HepG2 (cell line): ENCODE data around the gene WDR54. TPM values are rescaled to one million over a fixed set of nuclear protein-coding genes. Genes with fewer than 3 reads are reported as not detected.

ENCODE experiments used
- CERS6 ChIP-seq: sonication (generic); formaldehyde crosslinking; IDR thresholded peaks from 2 replicates; pipeline ENCODE4 v1.5.0; 2020; ENCODE audit warnings: missing genetic modification reagents
- DNMT3B ChIP-seq: conservative IDR thresholded peaks from 2 replicates; pipeline ENCODE4 v1.6.1; 2016; ENCODE audit warnings: missing biosample characterization, control low read depth
- ETS1 ChIP-seq: sonication (generic); formaldehyde crosslinking; IDR thresholded peaks from 2 replicates; pipeline ENCODE4 v1.4.0; 2020; ENCODE audit warnings: missing genetic modification reagents
- JUN ChIP-seq: sonication (generic); formaldehyde crosslinking; IDR thresholded peaks from 2 replicates; pipeline ENCODE4 v1.4.0; 2020; ENCODE audit warnings: mild to moderate bottlenecking, missing genetic modification reagents
- KDM2A ChIP-seq: sonication (generic); formaldehyde crosslinking; IDR thresholded peaks from 2 replicates; pipeline ENCODE4 v1.4.0; 2020; ENCODE audit warnings: low read depth, missing genetic modification reagents, borderline replicate concordance
- KMT2A ChIP-seq: sonication (generic); formaldehyde crosslinking; IDR thresholded peaks from 2 replicates; pipeline ENCODE4 v1.4.0; 2020; ENCODE audit warnings: missing genetic modification reagents
- MEIS1 ChIP-seq: sonication (generic); formaldehyde crosslinking; IDR thresholded peaks from 2 replicates; pipeline ENCODE4 v1.9.0; 2021; ENCODE audit warnings: mild to moderate bottlenecking, missing genetic modification reagents, moderate library complexity, borderline replicate concordance
- NFYC ChIP-seq: IDR thresholded peaks from 2 replicates; pipeline ENCODE4 v1.6.1; 2016; ENCODE audit warnings: missing genetic modification reagents, missing compliant biosample characterization
- PHB2 ChIP-seq: fragments of 450-650 bp; IDR thresholded peaks from 2 replicates; pipeline ENCODE4 v1.6.1; 2018; ENCODE audit not compliant: partially characterized antibody
- POLR2AphosphoS2 ChIP-seq: IDR thresholded peaks from 2 replicates; pipeline ENCODE4 v1.6.1; 2011; ENCODE audit warnings: low read depth, low read length, improper control_type of control experiment
- TAF1 ChIP-seq: sonication (generic); formaldehyde crosslinking; IDR thresholded peaks from 2 replicates; pipeline ENCODE4 v1.4.0; 2020; ENCODE audit warnings: missing genetic modification reagents
- THAP8 ChIP-seq: sonication (generic); formaldehyde crosslinking; IDR thresholded peaks from 2 replicates; pipeline ENCODE4 v1.5.1; 2020; ENCODE audit warnings: missing genetic modification reagents, mild to moderate bottlenecking, borderline replicate concordance
- TRIM24 ChIP-seq: sonication (generic); formaldehyde crosslinking; IDR thresholded peaks from 2 replicates; pipeline ENCODE4 v1.8.0; 2022; ENCODE audit warnings: mild to moderate bottlenecking, missing genetic modification reagents
- WIZ ChIP-seq: sonication (generic); formaldehyde crosslinking; IDR thresholded peaks from 2 replicates; pipeline ENCODE4 v1.5.1; 2020; ENCODE audit warnings: mild to moderate bottlenecking, missing genetic modification reagents
- ZBTB1 ChIP-seq: sonication (generic); formaldehyde crosslinking; IDR thresholded peaks from 2 replicates; pipeline ENCODE4 v1.4.0; 2020; ENCODE audit warnings: missing genetic modification reagents, borderline replicate concordance
- ZIK1 ChIP-seq: sonication (generic); formaldehyde crosslinking; IDR thresholded peaks from 2 replicates; pipeline ENCODE4 v1.5.0; 2020; ENCODE audit warnings: mild to moderate bottlenecking, low read depth, missing genetic modification reagents, borderline replicate concordance
- ZNF18 ChIP-seq: sonication (generic); formaldehyde crosslinking; IDR thresholded peaks from 2 replicates; pipeline ENCODE4 v1.8.0; 2022; ENCODE audit warnings: mild to moderate bottlenecking, missing genetic modification reagents; ENCODE audit not compliant: insufficient replicate concordance
- ZNF34 ChIP-seq: sonication (generic); formaldehyde crosslinking; IDR thresholded peaks from 2 replicates; pipeline ENCODE4 v1.4.0; 2020; ENCODE audit warnings: mild to moderate bottlenecking, missing genetic modification reagents, borderline replicate concordance
- ZNF562 ChIP-seq: sonication (generic); formaldehyde crosslinking; IDR thresholded peaks from 2 replicates; pipeline ENCODE4 v1.8.0; 2022; ENCODE audit warnings: missing genetic modification reagents, borderline replicate concordance
- ZNF792 ChIP-seq: IDR thresholded peaks from 2 replicates; pipeline ENCODE4 v1.6.1; 2016
- polyA plus RNA-seq, 8 experiments: library from polyadenylated mRNA; depleted of rRNA in 3 of 8; stranded (reverse) in 7 of 8; unstranded in 1 of 8; fragments of >200 nt; fragmentation: Illumina TruSeq in 4 of 8; extraction: Trizol in 4 of 8; gene quantifications; 2 replicates each; pipeline versions ENCODE4 v1.2.1 to v1.2.3, GENCODE V29; 2011 to 2016; ENCODE audit warnings: low read depth in 4 of 8, missing spikeins in 1 of 8, mixed read lengths in 1 of 8; ENCODE audit not compliant: insufficient read depth in 1 of 8
- total RNA-seq, 5 experiments: library from RNA; depleted of rRNA; stranded (reverse); fragments of >200 nt; fragmentation: Illumina TruSeq; extraction: Trizol; gene quantifications; 2 replicates each; pipeline ENCODE4 v1.2.3, GENCODE V29; 2016; ENCODE audit warnings: low read depth in 1 of 5
- TF ChIP-seq, protein P1 (sequence below): sonication (generic); formaldehyde crosslinking; IDR thresholded peaks from 2 replicates; pipeline ENCODE4 v1.8.1; 2023; ENCODE audit warnings: mild to moderate bottlenecking, missing genetic modification reagents
- TF ChIP-seq, protein P2 (sequence below): sonication (generic); formaldehyde crosslinking; IDR thresholded peaks from 2 replicates; pipeline ENCODE4 v1.4.0; 2020; ENCODE audit warnings: missing genetic modification reagents, borderline replicate concordance

WDR54 gene
- total and polyA plus RNA-seq, 2 of the 13 experiments (the other 11 are each of a cell fraction or from before 2014, with no cell fraction given), result 2.0 to 17.3 TPM

GRCh38 chr2:74472086-74472944 is 50.8 kb downstream of the WDR54 start, which contains the start of gene MRPL53 (continued):
- TF ChIP-seq ETS1 (CRISPR knock-in tag), result peak; percentile 82; the same call in 1 of the 2 replicates
- peak; percentile 82 for TF ChIP-seq WIZ (CRISPR knock-in tag)
- peak; percentile 90 for TF ChIP-seq ZNF18 (CRISPR knock-in tag)
- TF ChIP-seq TAF1 (CRISPR knock-in tag), result peak; percentile 83; the same call in 1 of the 2 replicates
- peak; percentile 99 for TF ChIP-seq KMT2A (CRISPR knock-in tag)
- peak; percentile 88 for TF ChIP-seq ZNF34 (CRISPR knock-in tag)
- TF ChIP-seq ZIK1 (CRISPR knock-in tag), result 0 out of 2 replicates have a peak, but pooled peaks have one; percentile 84
- TF ChIP-seq NFYC (CRISPR knock-in tag), result peak; percentile 73
- TF ChIP-seq JUN, result peak; percentile 21; the same call in 1 of the 2 replicates
- peak; percentile 25; the same call in 1 of the 2 replicates for TF ChIP-seq DNMT3B (CRISPR knock-in tag)
- peak; percentile 64; the same call in 1 of the 2 replicates for TF ChIP-seq ZNF792 (CRISPR knock-in tag)
- peak; percentile 97 for TF ChIP-seq THAP8 (CRISPR knock-in tag)
- no peak for TF ChIP-seq PHB2
- TF ChIP-seq ZNF562 (CRISPR knock-in tag), result no peak
- TF ChIP-seq, protein P1, sequence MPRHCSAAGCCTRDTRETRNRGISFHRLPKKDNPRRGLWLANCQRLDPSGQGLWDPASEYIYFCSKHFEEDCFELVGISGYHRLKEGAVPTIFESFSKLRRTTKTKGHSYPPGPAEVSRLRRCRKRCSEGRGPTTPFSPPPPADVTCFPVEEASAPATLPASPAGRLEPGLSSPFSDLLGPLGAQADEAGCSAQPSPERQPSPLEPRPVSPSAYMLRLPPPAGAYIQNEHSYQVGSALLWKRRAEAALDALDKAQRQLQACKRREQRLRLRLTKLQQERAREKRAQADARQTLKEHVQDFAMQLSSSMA, result peak; percentile 98
- TF ChIP-seq MEIS1, result 0 out of 2 replicates have a peak, but pooled peaks have one; percentile 95
- peak; percentile 36; the same call in 1 of the 2 replicates for TF ChIP-seq CERS6 (CRISPR knock-in tag)
- TF ChIP-seq, protein P2, sequence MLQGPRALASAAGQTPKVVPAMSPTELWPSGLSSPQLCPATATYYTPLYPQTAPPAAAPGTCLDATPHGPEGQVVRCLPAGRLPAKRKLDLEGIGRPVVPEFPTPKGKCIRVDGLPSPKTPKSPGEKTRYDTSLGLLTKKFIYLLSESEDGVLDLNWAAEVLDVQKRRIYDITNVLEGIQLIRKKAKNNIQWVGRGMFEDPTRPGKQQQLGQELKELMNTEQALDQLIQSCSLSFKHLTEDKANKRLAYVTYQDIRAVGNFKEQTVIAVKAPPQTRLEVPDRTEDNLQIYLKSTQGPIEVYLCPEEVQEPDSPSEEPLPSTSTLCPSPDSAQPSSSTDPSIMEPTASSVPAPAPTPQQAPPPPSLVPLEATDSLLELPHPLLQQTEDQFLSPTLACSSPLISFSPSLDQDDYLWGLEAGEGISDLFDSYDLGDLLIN (CRISPR knock-in tag), result no peak
- TF ChIP-seq TRIM24 (CRISPR knock-in tag), result no peak
- peak; percentile 88; the same call in 1 of the 2 replicates for TF ChIP-seq POLR2AphosphoS2
- peak; percentile 100 for TF ChIP-seq KDM2A (CRISPR knock-in tag)
- TF ChIP-seq ZBTB1 (CRISPR knock-in tag), result no peak; the same call in 1 of the 2 replicates
